NOMO-1 treated with DMSO at 0.1 percent for 48 hours (cell line): Measurements from ENCODE around the gene IDI1.
"Not testable (repeated sequence)": the region's sequence is repeated elsewhere in the genome, so short reads cannot be mapped to it uniquely, and the experiment has no call there.

Experiments used
- DNase-seq: peaks from one replicate; lab custom pipeline; 2025; ENCODE audit not compliant: unreplicated experiment; lab: John Stamatoyannopoulos, UW

The IDI1 gene

GRCh38 chr10:1064964-1065247 lies 16.0 kb upstream of the IDI1 start:
- no peak for DNase-seq

GRCh38 chr10:1063232-1063865 lies 14.4 kb upstream of the IDI1 start:
- no peak for DNase-seq

GRCh38 chr10:1061930-1062774 lies 13.2 kb upstream of the IDI1 start:
- no peak for DNase-seq

GRCh38 chr10:1059902-1060301 lies 11.0 kb upstream of the IDI1 start:
- no peak for DNase-seq

GRCh38 chr10:1058017-1058416 lies 9.1 kb upstream of the IDI1 start:
- DNase-seq, result no peak

- DNase-seq, result peak; percentile 81
Measured at GRCh38 chr10:1057106-1057657, 8.3 kb upstream of the IDI1 start.

- DNase-seq, result peak; percentile 66
Measured at GRCh38 chr10:1056326-1057105, 7.6 kb upstream of the IDI1 start, which contains the start of gene WDR37. Gene WDR37 (plus strand): TSS chr10:1056385. CDS start chr10:1072156, 15,771 bp downstream.

GRCh38 chr10:1054684-1055083 lies 5.8 kb upstream of the IDI1 start:
- DNase-seq, result no peak

- DNase-seq, result no peak
Measured at GRCh38 chr10:1050554-1050953, 1.6 kb upstream of the IDI1 start.

- DNase-seq, result no peak
Measured at GRCh38 chr10:1050145-1050544, 1.2 kb upstream of the IDI1 start.

GRCh38 chr10:1049425-1049958 lies 573 bp upstream of the IDI1 start:
- no peak for DNase-seq

GRCh38 chr10:1048349-1048731 lies 579 bp downstream of the IDI1 start:
- no peak for DNase-seq

- DNase-seq, result no peak
Measured at GRCh38 chr10:1047937-1048336, 982 bp downstream of the IDI1 start.

GRCh38 chr10:1045415-1045814 lies 3.5 kb downstream of the IDI1 start:
- DNase-seq, result no peak

- DNase-seq, result no peak
Measured at GRCh38 chr10:1044964-1045363, 4.0 kb downstream of the IDI1 start.

- no peak for DNase-seq
Measured at GRCh38 chr10:1044146-1044545, 4.8 kb downstream of the IDI1 start.

- peak; percentile 81 for DNase-seq
Measured at GRCh38 chr10:1043532-1043995, 5.4 kb downstream of the IDI1 start.

- DNase-seq, result no peak
Measured at GRCh38 chr10:1041514-1041913, 7.4 kb downstream of the IDI1 start.

- DNase-seq, result no peak
Measured at GRCh38 chr10:1040133-1040532, 8.8 kb downstream of the IDI1 start.

- not testable (repeated sequence) for DNase-seq
Measured at GRCh38 chr10:1038769-1039168, 10.2 kb downstream of the IDI1 start.

- no peak for DNase-seq
Measured at GRCh38 chr10:1037098-1037497, 11.8 kb downstream of the IDI1 start.
